Panc1 (cell line): ENCODE results near the gene CD4. TPM values are rescaled to one million over a fixed set of nuclear protein-coding genes. Genes with fewer than 3 reads are reported as not detected.
A peak's percentile ranks its signal among the peaks of the same experiment; 100 is the strongest.

Source experiments
- ATAC-seq: fragments of 200-7000 bp; cut with Tn5 transposase; 2 replicates; pipeline ENCODE4 v1.9.1; 2020; ENCODE audit warnings: mild to moderate bottlenecking, moderate library complexity
- BruUV-seq: library from RNA; stranded (reverse); fragments of 400-500 nt; replicated peaks from 2 replicates; lab custom pipeline; 2021; lab: Mats Ljungman, UMichigan
- CTCF ChIA-PET: fragments of 300-600 bp; sonication (Branson Sonifier 250); formaldehyde crosslinking; loops from one replicate; lab custom pipeline; 2022; ENCODE audit warnings: antibody characterized with exemption; lab: Charles Lee
- POLR2A ChIA-PET: fragments of 300-600 bp; sonication (Branson Sonifier 250); formaldehyde crosslinking; loops from one replicate; lab custom pipeline; 2022; ENCODE audit warnings: antibody characterized with exemption; lab: Charles Lee
- DNase-seq: peaks from one replicate; pipeline ENCODE4 v3.0.0-alpha.2; 2010; ENCODE audit warnings: low read depth, low spot score
- H3K27ac ChIP-seq: 2 replicates; pipeline ENCODE4 v1.5.1; 2011; ENCODE audit warnings: mild to moderate bottlenecking, low read length, inconsistent platforms
- H3K27me3 ChIP-seq: fragments of 200-500 bp; sonication (Bioruptor generic); 2 replicates; pipeline ENCODE4 v1.6.0; 2014; ENCODE audit warnings: low read length, inconsistent platforms; ENCODE audit not compliant: control insufficient read depth, insufficient read depth
- H3K36me3 ChIP-seq: fragments of 200-500 bp; sonication (Bioruptor generic); 2 replicates; pipeline ENCODE4 v1.5.1; 2014; ENCODE audit warnings: inconsistent platforms, mild to moderate bottlenecking, low read length, moderate library complexity; ENCODE audit not compliant: control insufficient read depth, insufficient read depth
- H3K4me1 ChIP-seq: 2 replicates; pipeline ENCODE4 v1.5.1; 2011; ENCODE audit warnings: inconsistent platforms, mild to moderate bottlenecking, low read length, moderate library complexity; ENCODE audit not compliant: control insufficient read depth, insufficient read depth
- H3K4me3 ChIP-seq, 2 experiments: 2 replicates each; pipeline ENCODE4 v1.5.1; 2011 to 2012; ENCODE audit warnings: low read depth in 2 of 2, low read length in 2 of 2, mild to moderate bottlenecking in 2 of 2, inconsistent platforms in 1 of 2, moderate library complexity in 1 of 2
- H3K9me3 ChIP-seq: fragments of 200-500 bp; sonication (Bioruptor generic); 2 replicates; pipeline ENCODE4 v1.5.1; 2014; ENCODE audit warnings: low read depth, mild to moderate bottlenecking, inconsistent platforms, low read length, moderate library complexity; ENCODE audit not compliant: control insufficient read depth, insufficient read depth
- CTCF ChIP-seq: fragments of 450-650 bp; IDR thresholded peaks from 2 replicates; pipeline ENCODE4 v1.5.1; 2017; ENCODE audit warnings: mild to moderate bottlenecking
- POLR2AphosphoS5 ChIP-seq: IDR thresholded peaks from 2 replicates; pipeline ENCODE4 v1.6.1; 2012; ENCODE audit warnings: mild to moderate bottlenecking, low read depth, low read length, moderate library complexity
- REST ChIP-seq, 2 experiments: IDR thresholded peaks; 2 replicates each; pipeline ENCODE4 v1.6.1; 2011 to 2012; ENCODE audit warnings: low read depth in 2 of 2, control low read depth in 1 of 2, low read length in 1 of 2, mild to moderate bottlenecking in 1 of 2, moderate library complexity in 1 of 2; ENCODE audit not compliant: insufficient read depth in 1 of 2
- SIN3A ChIP-seq: IDR thresholded peaks from 2 replicates; pipeline ENCODE4 v1.6.1; 2012; ENCODE audit warnings: low read depth, mild to moderate bottlenecking, low read length, moderate library complexity, borderline replicate concordance; ENCODE audit not compliant: insufficient read depth
- TCF7L2 ChIP-seq: IDR thresholded peaks from 2 replicates; pipeline ENCODE4 v1.6.1; 2011; ENCODE audit warnings: mild to moderate bottlenecking, low read depth, low read length, inconsistent platforms
- in situ Hi-C: cut with HindIII; loops from 2 replicates; pipeline ENCODE4 v1.10.0; 2016; ENCODE audit warnings: low sequenced_read_pairs, low pct_unique_long_range_greater_than_20kb
- intact Hi-C: fragments of 100-400 bp; cut with micrococcal nuclease; formaldehyde crosslinking; loops from one replicate; pipeline ENCODE4 v1.10.0; 2022; ENCODE audit not compliant: unreplicated experiment
- total RNA-seq: library from RNA; stranded (reverse); gene quantifications from one replicate; pipeline ENCODE4 v1.2.1, GENCODE V29; 2021; ENCODE audit not compliant: unreplicated experiment

The CD4 gene
- total RNA-seq, 1 experiment from 2014 or later = 0.23 TPM

GRCh38 chr12:6750506-6750905, 38.8 kb upstream of the CD4 start:
- in situ Hi-C loops = no loop called here
- peaks cover 14% of the 10 kb centered on the region for H3K4me1 ChIP-seq
- no peaks in the 10 kb centered on the region for H3K27me3 ChIP-seq
- H3K36me3 ChIP-seq = peaks cover 10% of the 10 kb centered on the region
- H3K27ac ChIP-seq = no peak overlapping the region
- no peak overlapping the region for H3K4me3 ChIP-seq
- DNase-seq = no peak
- BruUV-seq = no TSS peak
- TF ChIP-seq REST (IDR thresholded peaks at IDR 0.05; ENCODE audit: insufficient read depth in 1 of 2, low read depth in 2 of 2, low read length in 1 of 2) = no peak
- TF ChIP-seq CTCF = no peak
- TF ChIP-seq SIN3A = no peak
- no peak for TF ChIP-seq TCF7L2
- no peak for TF ChIP-seq POLR2AphosphoS5
- POLR2A ChIA-PET = no interaction called here
- H3K9me3 ChIP-seq = no peaks in the 10 kb centered on the region
- CTCF ChIA-PET = no interaction called here
- ATAC-seq = no peak
- intact Hi-C loops = loop anchor here (5.0 kb wide), 1 partner anchor 77 kb away; the partner anchor contains the start of gene P3H3

- TF ChIP-seq SIN3A = no peak
- TF ChIP-seq TCF7L2 = no peak
- no peak for TF ChIP-seq CTCF
- no peak for TF ChIP-seq POLR2AphosphoS5
- TF ChIP-seq REST (IDR thresholded peaks at IDR 0.05; ENCODE audit: insufficient read depth in 1 of 2, low read depth in 2 of 2, low read length in 1 of 2) = no peak
- intact Hi-C loops (loop anchor here (5.0 kb wide), 1 partner anchor 76 kb away; the partner anchor contains the start of gene P3H3), in situ Hi-C loops (no loop called here)
- no peaks in the 10 kb centered on the region for H3K27me3 ChIP-seq
- no peak for DNase-seq
- no peak for ATAC-seq
- H3K9me3 ChIP-seq = no peaks in the 10 kb centered on the region
- ChIA-PET CTCF (interaction anchor here (1.6 kb wide), 1 partner anchor 14 kb away, joined by 12 read pairs; the partner anchor contains the start of gene PTMS), POLR2A (no interaction called here)
- peak overlapping the region; percentile 85 for H3K4me3 ChIP-seq
- H3K4me1 ChIP-seq = peaks cover 14% of the 10 kb centered on the region
- H3K27ac ChIP-seq = peak overlapping the region; percentile 94
- H3K36me3 ChIP-seq = peaks cover 10% of the 10 kb centered on the region
- no TSS peak for BruUV-seq
Measured at GRCh38 chr12:6751767-6752166, 37.6 kb upstream of the CD4 start.
